Measurements from ENCODE around the gene CIDEB.

The CIDEB gene

GRCh38 chr14:24291446-24292117 lies 16.2 kb downstream of the CIDEB start:
- TF ChIP-seq CTCF (IDR thresholded peaks at IDR 0.05; ENCODE audit: extremely low read depth, missing control alignments) = no peak
- no peak for DNase-seq (ENCODE audit: low spot score)

GRCh38 chr14:24290746-24291145 lies 17.0 kb downstream of the CIDEB start:
- no peak for TF ChIP-seq CTCF (IDR thresholded peaks at IDR 0.05; ENCODE audit: extremely low read depth, missing control alignments)
- DNase-seq (ENCODE audit: low spot score) = no peak

DNA sequence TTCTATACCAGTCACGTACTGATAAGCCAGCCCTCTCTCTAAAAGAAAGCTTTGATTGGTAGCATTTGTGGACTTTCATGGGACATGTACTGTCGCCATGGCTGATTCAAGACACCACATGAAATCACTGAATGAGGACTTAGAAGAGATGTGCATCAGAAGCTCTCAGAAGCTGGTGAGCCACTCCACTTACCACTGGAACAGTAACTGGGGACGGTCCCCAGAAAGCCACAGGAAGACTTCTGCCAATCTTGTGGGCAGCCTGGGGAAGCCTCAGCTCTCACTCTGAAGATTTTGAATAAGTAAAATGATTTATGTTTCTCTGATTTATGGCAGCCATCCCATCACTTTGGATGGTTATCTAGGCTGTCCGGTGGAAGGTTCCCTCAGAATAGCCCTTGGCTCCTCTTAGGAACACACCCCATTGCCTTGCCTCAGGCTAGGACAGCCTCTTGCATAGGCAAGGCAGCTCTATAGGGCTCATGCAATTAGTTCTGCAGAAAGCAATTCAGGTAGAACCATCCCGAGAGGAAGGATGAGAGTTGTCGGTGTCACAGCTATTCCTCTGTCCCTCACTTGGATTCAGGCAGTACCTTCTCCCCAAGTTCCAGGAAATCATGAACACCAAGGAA lies 18.0 kb downstream of the CIDEB start:
- DNase-seq (ENCODE audit: low spot score) = no peak
- TF ChIP-seq CTCF (IDR thresholded peaks at IDR 0.05; ENCODE audit: extremely low read depth, missing control alignments) = no peak

- no peak for TF ChIP-seq CTCF (IDR thresholded peaks at IDR 0.05; ENCODE audit: extremely low read depth, missing control alignments)
- DNase-seq (ENCODE audit: low spot score) = no peak
Measured at GRCh38 chr14:24286996-24287395, 20.8 kb downstream of the CIDEB start.

DNA sequence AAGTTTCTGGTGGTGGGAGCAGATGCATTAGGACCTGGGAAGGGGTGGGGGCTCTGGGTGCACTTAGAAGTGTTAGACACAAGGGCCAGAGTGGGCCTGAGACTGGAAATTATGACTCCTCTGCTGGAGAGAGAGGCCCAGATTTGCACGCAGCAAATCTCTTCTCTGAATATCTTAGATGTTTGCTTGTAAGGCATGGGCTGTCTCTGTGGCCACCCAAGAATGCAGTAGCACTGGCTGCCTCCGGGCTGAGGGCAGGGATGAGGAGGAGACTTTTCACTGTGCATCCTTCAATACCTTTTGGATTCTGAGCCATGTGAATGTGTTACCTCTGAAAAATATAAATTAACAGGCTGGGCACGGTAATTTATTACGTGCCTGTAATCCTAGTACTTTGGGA lies 22.4 kb downstream of the CIDEB start:
- no peak for TF ChIP-seq CTCF (IDR thresholded peaks at IDR 0.05; ENCODE audit: extremely low read depth, missing control alignments)

GRCh38 chr14:24284501-24285035 lies 23.2 kb downstream of the CIDEB start:
- TF ChIP-seq CTCF (IDR thresholded peaks at IDR 0.05; ENCODE audit: extremely low read depth, missing control alignments) = no peak
- no peak for DNase-seq (ENCODE audit: low spot score)

More for the DNA sequence above, 22.4 kb downstream of the CIDEB start:
- no peak for DNase-seq (ENCODE audit: low spot score)

- DNase-seq (ENCODE audit: low spot score) = no peak
- TF ChIP-seq CTCF (IDR thresholded peaks at IDR 0.05; ENCODE audit: extremely low read depth, missing control alignments) = no peak
Measured at GRCh38 chr14:24283796-24284460, 23.8 kb downstream of the CIDEB start.
